Naive B cell (primary cell): ENCODE results near the gene CD46. TPM values are rescaled to one million over a fixed set of nuclear protein-coding genes. Genes with fewer than 3 reads are reported as not detected.
"Not testable (repeated sequence)": the region's sequence is repeated elsewhere in the genome, so short reads cannot be mapped to it uniquely, and the experiment has no call there.

Experiments used
- ATAC-seq, 2 donors: fragments of 150-1000 bp; cut with Tn5 transposase; 2 replicates each; pipeline ENCODE4 v1.10.0; 2021; ENCODE audit warnings: low read depth in 2 of 2, mild to moderate bottlenecking in 2 of 2, moderate library complexity in 2 of 2
- DNase-seq: peaks from one replicate; pipeline ENCODE4 v3.0.0; 2022
- H3K27ac Mint-ChIP-seq, 6 donors: one replicate each; pipeline ENCODE4 v1.8.0; 2020 to 2022; ENCODE audit warnings: mild to moderate bottlenecking in 6 of 6, mixed read lengths in 6 of 6, moderate library complexity in 5 of 6, inconsistent platforms in 2 of 6
- H3K27me3 Mint-ChIP-seq, 3 donors: one replicate each; pipeline ENCODE4 v1.8.0; 2021 to 2022; ENCODE audit warnings: mixed read lengths in 3 of 3, mild to moderate bottlenecking in 1 of 3
- H3K36me3 Mint-ChIP-seq, 2 donors: one replicate each; pipeline ENCODE4 v1.8.0; 2020 to 2022; ENCODE audit warnings: mixed read lengths in 2 of 2, inconsistent platforms in 1 of 2, mild to moderate bottlenecking in 1 of 2
- H3K4me1 Mint-ChIP-seq, 3 donors: one replicate each; pipeline ENCODE4 v1.8.0; 2020 to 2022; ENCODE audit warnings: mixed read lengths in 3 of 3, inconsistent platforms in 1 of 3, mild to moderate bottlenecking in 1 of 3, moderate library complexity in 1 of 3
- H3K4me3 Mint-ChIP-seq, 8 donors: one replicate each; pipeline ENCODE4 v1.8.0; 2020 to 2022; ENCODE audit warnings: mild to moderate bottlenecking in 8 of 8, mixed read lengths in 8 of 8, moderate library complexity in 8 of 8, inconsistent platforms in 2 of 8
- H3K9me3 Mint-ChIP-seq, 7 donors: one replicate each; pipeline ENCODE4 v1.8.0; 2020 to 2022; ENCODE audit warnings: mixed read lengths in 7 of 7, mild to moderate bottlenecking in 5 of 7, inconsistent platforms in 2 of 7, moderate library complexity in 1 of 7
- polyA plus RNA-seq, 6 donors: library from polyadenylated mRNA; unstranded; fragments of 300-500 nt; fragmentation: Illumina TruSeq; gene quantifications; one replicate each; pipeline ENCODE4 v1.2.3, GENCODE V29; 2021; ENCODE audit warnings: low read depth in 6 of 6

The CD46 gene
- polyA plus RNA-seq, 6 donors from 2014 or later = 75.9 to 140 (median 98.2) TPM

DNA sequence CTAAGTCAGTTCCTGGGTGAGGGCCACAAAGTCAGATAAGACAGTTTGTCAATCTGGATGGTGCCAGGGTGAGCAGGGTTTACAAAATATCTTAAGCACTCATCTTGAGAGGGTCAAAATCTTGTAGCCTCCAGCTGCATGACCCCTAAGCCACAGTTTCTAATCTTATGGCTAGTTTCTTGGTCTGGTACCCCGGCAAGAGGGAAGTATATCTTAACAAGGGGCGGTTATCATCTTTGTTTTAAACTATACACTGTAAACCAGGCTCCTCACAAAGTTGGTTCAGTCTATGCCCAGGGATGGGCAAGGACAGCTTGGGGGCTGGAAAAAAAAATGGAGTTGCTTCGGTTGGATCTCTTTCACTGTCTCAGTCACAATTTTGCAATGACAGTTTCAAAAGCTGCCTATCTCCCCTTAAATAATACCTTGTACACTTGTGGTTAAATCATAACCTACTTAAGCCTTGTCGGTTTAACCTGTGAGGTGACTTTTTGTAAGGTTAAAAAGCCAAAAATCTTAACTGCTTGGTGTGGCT lies 7.8 kb upstream of the CD46 start:
- H3K27ac Mint-ChIP-seq = peak overlapping the region in 1 of 6 donors; percentile 85
- no peaks in the 10 kb centered on the region for H3K36me3 Mint-ChIP-seq
- H3K27me3 Mint-ChIP-seq = no peaks in the 10 kb centered on the region
- ATAC-seq (no peak), DNase-seq (no peak)
- no peaks in the 10 kb centered on the region for H3K9me3 Mint-ChIP-seq
- H3K4me1 Mint-ChIP-seq = peaks cover 0 to 3% (median 0%) of the 10 kb centered on the region in 3 donors
- no peak overlapping the region for H3K4me3 Mint-ChIP-seq

DNA sequence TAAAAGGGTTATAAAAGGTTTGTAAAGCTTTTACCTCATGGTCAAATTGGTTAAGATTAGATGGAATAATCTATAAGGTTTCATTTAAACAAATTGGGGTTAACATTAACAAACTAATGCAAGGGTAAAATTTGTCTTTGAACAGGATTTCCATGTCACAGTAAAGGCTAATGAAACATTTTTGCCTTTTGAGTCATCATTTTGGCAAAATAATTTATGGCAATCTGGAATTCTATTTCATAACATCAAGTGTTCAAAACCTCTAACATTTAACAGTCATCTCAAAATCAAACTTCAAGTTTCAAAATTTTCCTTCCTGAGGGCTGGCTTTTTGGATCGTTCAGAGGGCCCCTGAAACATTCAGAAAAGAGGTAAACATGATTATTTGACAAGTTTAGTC lies 6.6 kb upstream of the CD46 start:
- no peaks in the 10 kb centered on the region for H3K9me3 Mint-ChIP-seq
- DNase-seq (no peak), ATAC-seq (no peak)
- no peak overlapping the region for H3K27ac Mint-ChIP-seq
- no peak overlapping the region for H3K4me3 Mint-ChIP-seq
- peaks cover 0 to 5% (median 0%) of the 10 kb centered on the region in 3 donors for H3K4me1 Mint-ChIP-seq
- no peaks in the 10 kb centered on the region for H3K36me3 Mint-ChIP-seq
- H3K27me3 Mint-ChIP-seq = no peaks in the 10 kb centered on the region

DNA sequence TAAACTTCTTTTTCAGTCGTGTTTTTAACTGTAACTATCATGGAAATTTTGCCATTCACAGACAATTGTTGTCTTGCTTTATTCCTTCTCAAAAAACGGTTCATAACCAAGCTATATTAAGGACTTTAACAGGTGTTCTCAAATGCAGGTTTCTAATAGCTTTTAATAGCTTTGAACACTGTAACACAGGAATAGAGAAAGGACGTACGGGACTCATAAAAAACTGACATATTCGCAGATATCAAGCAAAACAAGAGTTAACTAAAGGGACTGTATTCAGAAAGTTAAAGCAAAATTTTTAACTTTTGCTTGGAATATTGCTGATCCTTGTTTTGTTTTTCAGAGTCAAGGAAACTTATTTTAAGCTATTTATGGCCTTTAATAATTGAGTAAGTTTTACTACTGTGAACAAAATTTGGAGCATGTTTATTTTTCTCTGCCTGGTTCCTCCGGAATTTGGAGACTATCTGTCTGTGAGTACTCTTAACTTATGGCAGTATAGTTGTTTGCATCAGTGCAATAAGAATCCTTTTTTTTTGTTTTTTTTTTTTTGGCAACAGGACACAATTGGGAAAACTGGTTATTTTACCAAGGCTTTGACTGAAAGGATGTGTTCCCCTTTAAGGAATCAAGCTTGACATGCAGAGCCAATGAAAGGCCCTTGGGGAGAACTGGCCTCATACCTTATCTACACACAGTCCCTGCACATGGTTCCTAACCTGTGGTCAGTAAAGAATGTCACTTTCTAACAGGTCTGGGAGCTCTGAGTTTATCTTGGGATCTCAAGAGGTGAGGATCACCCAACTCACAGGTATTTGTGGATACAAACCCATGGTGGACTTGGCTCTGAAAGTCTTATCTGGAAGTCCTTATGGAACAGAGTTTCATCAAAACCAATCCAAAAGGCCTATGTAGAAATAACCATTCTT lies 5.8 kb upstream of the CD46 start:
- ATAC-seq (no peak), DNase-seq (no peak)
- H3K9me3 Mint-ChIP-seq = no peaks in the 10 kb centered on the region
- peaks cover 2 to 7% (median 4%) of the 10 kb centered on the region in 3 donors for H3K4me1 Mint-ChIP-seq
- H3K27ac Mint-ChIP-seq = no peak overlapping the region
- H3K27me3 Mint-ChIP-seq = no peaks in the 10 kb centered on the region
- no peak overlapping the region for H3K4me3 Mint-ChIP-seq
- no peaks in the 10 kb centered on the region for H3K36me3 Mint-ChIP-seq

DNA sequence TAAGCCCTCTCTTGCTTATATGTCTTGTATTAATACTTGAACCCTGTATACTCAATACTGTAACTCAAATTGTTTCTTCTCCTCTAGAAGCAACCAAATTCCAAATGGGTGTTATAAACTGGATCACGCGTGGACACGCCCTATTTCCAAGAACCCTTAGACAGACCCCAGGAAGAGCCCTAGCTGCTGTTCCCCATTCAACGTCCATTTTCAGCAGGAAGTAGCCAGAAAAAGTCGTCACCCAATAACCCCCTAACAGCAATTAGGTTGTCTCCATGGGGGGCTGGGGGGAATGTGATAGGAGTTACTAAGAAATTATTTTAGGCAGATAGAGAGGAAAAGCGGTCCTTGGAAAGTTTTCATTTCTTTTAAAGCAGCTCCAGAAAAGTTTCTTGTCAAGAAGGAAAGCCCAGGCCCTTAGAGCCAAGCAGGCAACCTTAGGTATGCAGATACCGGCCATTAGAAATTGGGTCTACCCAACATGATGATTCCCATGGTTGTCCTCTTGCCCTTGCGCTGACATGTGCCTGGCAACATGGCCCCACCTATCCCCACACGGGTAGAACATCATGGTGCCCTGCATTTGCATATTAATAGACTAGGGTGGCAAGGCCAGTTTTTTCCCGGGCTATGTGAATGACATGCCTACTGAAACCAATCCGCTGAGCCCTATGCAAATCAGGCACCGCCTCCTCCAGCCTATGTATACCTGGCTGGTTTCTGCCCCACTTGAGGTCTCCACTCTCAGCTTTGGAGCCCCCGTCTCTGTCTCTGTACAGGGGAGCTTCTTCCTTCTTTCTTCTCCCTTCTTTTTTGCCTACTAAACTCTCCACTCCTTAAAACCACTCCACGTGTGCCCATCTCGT lies 4.0 kb upstream of the CD46 start:
- peaks cover 19 to 20% (median 20%) of the 10 kb centered on the region in 3 donors for H3K4me1 Mint-ChIP-seq
- H3K36me3 Mint-ChIP-seq = peaks cover 0 to 6% of the 10 kb centered on the region in 2 donors
- no peaks in the 10 kb centered on the region for H3K27me3 Mint-ChIP-seq
- H3K9me3 Mint-ChIP-seq = no peaks in the 10 kb centered on the region
- DNase-seq (no peak), ATAC-seq (no peak)
- H3K27ac Mint-ChIP-seq = no peak overlapping the region
- H3K4me3 Mint-ChIP-seq = no peak overlapping the region

DNA sequence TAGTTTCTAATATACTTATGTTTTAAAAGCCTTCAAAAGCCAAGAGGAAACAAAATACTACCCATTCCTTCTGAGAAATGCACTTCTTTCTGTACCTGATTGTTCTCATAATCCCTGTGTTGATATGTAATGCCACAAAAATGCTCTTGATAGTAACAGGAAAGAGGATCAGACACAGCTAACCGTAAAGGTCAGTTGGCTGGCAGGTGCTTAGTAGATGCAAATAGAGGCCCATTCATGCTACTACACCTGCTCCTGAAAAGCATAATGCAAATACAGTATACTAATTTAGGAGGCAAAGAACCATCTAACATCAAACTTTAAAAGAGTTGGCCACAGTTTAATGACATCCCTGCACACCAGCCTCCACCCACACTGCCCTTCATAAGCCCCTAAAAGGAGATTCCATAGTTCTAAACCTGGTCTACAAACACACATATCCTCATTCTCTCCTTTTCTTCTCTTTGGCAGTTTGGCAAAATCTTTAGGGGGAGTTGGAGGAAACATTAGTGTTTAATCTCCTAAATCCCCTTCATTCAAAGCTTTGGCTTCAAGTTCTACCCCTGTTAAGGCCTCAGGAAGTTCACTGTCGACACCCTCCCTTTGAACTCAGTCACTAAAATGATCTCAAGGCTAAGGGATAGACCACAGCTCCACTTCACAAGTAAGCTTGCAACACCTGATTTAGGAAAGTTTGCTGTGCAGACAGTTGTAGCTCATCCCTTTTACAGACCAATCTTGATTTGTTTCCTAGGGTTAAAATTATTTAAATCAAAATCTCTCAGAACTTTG lies 2.9 kb upstream of the CD46 start:
- ATAC-seq = no peak
- peaks cover 25 to 31% (median 30%) of the 10 kb centered on the region in 3 donors for H3K4me1 Mint-ChIP-seq
- peak overlapping the region in 1 of 8 donors; percentile 54 for H3K4me3 Mint-ChIP-seq
- peaks cover 0 to 6% of the 10 kb centered on the region in 2 donors for H3K36me3 Mint-ChIP-seq
- DNase-seq = no peak
- H3K27ac Mint-ChIP-seq = no peak overlapping the region
- no peaks in the 10 kb centered on the region for H3K9me3 Mint-ChIP-seq
- H3K27me3 Mint-ChIP-seq = no peaks in the 10 kb centered on the region

DNA sequence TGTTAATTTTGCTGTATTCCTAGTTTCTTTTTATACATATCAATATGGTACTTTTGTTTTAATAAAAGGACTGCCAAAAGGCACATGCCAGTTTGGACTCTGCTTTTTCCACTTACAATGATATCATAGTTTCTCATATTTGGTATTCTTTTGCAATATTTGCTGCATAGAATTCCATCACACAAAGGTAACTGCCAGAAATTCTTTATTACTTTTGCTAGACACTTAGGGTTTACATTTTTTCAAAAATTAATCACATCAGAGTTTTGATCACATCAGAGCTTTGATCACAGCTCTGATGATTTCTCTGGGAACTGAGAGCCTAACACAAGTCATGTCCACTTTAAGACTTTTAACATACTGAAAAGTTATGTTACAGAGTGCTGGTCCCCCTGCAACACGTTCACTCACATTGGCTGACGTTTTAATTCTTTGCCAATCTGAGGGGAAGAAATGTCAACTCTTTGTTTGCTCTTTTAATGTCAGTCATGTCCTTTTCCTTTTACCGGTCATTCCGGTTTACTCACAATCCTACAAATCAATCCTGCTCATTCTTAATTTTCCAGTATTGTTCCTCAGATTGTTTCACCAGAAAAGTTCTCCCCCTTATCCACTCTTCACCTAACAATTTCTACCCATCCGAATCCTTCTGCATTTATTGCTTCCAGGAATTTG lies 1.1 kb upstream of the CD46 start:
- DNase-seq (no peak), ATAC-seq (no peak)
- Mint-ChIP-seq H3K36me3 (peaks cover 0 to 6% of the 10 kb centered on the region in 2 donors), H3K27me3 (no peaks in the 10 kb centered on the region), H3K27ac (peak overlapping the region; percentile 93 to 99 (median 98)), H3K9me3 (no peaks in the 10 kb centered on the region), H3K4me3 (peak overlapping the region; percentile 98 to 100 (median 99)), H3K4me1 (peaks cover 38 to 48% (median 46%) of the 10 kb centered on the region in 3 donors)

DNA sequence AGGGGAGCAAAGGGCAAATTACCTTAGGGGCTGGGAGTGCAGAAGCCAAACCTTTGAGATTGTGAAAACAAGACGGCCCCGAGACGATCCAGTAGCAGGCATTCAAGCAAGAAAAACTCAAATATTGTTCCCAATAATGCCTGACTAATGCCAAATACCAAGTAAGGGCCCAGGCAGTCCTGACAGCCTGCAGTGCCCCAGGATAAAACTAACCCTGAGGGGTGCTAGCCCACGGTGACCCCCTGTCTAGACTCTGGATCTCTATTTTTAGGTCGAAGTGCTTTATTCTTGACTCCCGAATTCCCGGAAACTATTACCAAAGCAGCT lies 428 bp upstream of the CD46 start:
- H3K27me3 Mint-ChIP-seq, ATAC-seq, H3K9me3 Mint-ChIP-seq, H3K36me3 Mint-ChIP-seq, DNase-seq: not testable (repeated sequence)
- Mint-ChIP-seq H3K4me1 (peaks cover 42 to 52% (median 50%) of the 10 kb centered on the region in 3 donors), H3K27ac (peak overlapping the region; percentile 93 to 99 (median 98)), H3K4me3 (peak overlapping the region; percentile 98 to 100 (median 99))

DNA sequence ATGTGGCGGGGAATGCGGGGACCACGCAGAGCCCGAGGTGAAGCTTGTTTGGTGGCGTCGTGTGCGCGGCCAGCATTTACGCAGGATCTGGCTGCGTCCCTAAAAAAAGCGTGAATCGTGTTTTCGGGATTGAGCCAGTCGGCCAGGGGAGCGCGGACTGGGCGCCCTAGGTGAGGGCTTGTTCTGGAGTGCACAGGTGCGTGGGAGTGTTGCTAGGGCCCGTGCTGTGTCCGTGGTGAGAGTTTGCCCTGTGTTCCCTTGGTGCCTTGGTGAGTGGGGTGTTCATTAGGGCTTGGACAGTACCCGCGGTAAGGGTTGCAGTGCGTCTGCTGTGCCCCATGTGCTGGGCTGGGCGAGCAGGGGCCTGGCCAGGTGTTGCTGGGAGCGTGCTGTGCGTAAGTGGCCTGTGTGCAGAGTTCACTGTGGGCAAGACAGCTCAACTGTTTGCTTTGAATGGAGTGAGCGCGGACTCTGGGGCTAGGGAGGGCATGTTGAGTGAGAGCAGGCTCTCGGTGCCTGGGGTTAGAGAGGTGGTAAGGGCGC lies 673 bp downstream of the CD46 start:
- H3K9me3 Mint-ChIP-seq = no peaks in the 10 kb centered on the region
- ATAC-seq = peak; percentile 18 to 21
- peaks cover 0 to 6% of the 10 kb centered on the region in 2 donors for H3K36me3 Mint-ChIP-seq
- peak overlapping the region; percentile 91 to 99 (median 97) for H3K27ac Mint-ChIP-seq
- H3K4me3 Mint-ChIP-seq = peak overlapping the region; percentile 98 to 100 (median 99)
- DNase-seq = peak; percentile 22
- H3K4me1 Mint-ChIP-seq = peaks cover 42 to 52% (median 50%) of the 10 kb centered on the region in 3 donors
- no peaks in the 10 kb centered on the region for H3K27me3 Mint-ChIP-seq

DNA sequence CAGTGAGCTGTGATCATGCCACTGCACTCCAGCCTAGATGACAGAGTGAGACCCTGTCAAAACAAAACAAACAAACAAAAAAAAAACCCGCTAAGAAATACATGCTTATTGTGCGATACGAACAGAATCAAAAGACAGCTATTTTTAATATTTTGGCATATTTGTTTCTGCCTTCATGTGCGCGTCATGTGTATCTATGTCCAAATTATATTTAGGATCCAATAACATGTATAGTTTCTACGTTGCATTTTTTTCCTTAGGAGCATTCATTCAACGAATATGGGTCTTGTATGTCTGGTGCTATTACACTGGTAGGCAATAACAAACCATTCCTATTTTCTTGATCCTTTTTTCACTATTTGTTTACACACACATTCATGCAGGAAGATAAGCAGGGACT lies 1.8 kb downstream of the CD46 start:
- Mint-ChIP-seq H3K9me3 (no peaks in the 10 kb centered on the region), H3K27ac (peak overlapping the region in 1 of 6 donors; percentile 67), H3K4me3 (peak overlapping the region; percentile 15 to 100 (median 64)), H3K4me1 (peaks cover 42 to 52% (median 50%) of the 10 kb centered on the region in 3 donors), H3K36me3 (peaks cover 4 to 12% of the 10 kb centered on the region in 2 donors), H3K27me3 (no peaks in the 10 kb centered on the region)
- no peak for DNase-seq
- no peak for ATAC-seq

DNA sequence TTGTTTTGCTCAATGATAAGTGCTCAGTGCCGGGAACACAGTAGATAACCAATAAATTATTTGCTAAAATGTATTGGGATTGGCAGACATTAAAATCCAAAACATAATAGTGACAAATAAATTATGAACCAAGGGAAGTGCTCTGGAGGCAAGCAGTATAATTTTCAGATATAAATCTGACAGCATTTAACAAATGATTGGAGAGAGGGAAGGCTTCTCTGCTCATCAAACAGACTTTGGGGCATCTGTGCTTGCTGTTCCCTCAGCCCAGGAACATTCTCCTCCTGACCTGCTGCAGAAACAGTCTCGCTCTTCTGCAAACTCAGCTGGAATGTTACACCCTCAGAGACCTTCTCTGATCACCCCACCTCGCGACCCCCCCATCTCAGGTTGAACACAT lies 2.2 kb downstream of the CD46 start:
- Mint-ChIP-seq H3K36me3 (peaks cover 5 to 16% of the 10 kb centered on the region in 2 donors), H3K4me3 (peak overlapping the region in 6 of 8 donors; percentile 32 to 78 (median 48)), H3K27me3 (no peaks in the 10 kb centered on the region), H3K9me3 (no peaks in the 10 kb centered on the region), H3K4me1 (peaks cover 39 to 52% (median 50%) of the 10 kb centered on the region in 3 donors), H3K27ac (no peak overlapping the region)
- DNase-seq (no peak), ATAC-seq (no peak)

DNA sequence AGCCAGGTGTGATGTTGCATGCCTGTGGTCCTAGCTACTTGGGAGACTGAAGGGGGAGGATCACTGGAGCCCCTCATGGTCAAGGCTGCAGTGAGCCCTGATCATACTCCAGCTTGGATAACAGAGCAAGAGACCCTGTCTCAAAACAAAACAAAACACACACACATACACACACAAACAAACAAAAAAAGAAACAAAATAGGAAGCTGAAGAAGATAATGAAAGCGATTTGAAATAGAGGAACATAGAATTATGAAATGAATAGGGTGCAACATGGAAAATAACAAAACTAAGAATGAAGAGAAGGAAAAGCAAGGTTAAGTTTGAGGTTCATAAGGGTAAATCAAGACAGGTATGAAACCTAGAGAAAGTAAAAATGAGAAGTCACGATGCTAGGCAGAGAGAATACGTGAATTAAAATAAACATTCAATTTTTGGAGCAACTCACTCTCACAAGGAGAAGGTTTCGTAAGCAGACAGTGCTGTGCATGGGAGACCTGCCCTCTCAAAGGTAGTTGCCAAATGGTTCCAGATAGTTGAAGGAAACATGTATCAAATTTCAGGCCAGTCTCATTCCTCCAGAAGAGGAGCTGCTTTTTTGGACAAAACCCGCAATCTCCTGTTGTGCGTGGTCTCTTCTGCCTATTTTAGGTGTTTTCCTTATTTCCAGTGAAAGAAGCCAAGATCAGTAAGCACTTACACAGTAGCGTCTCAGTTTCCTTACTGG lies 3.3 kb downstream of the CD46 start:
- H3K27me3 Mint-ChIP-seq = no peaks in the 10 kb centered on the region
- peak overlapping the region in 4 of 6 donors; percentile 1 to 69 (median 45) for H3K27ac Mint-ChIP-seq
- ATAC-seq (no peak), DNase-seq (no peak)
- peaks cover 37 to 52% (median 50%) of the 10 kb centered on the region in 3 donors for H3K4me1 Mint-ChIP-seq
- H3K9me3 Mint-ChIP-seq = no peaks in the 10 kb centered on the region
- peak overlapping the region in 2 of 8 donors; percentile 73 to 78 for H3K4me3 Mint-ChIP-seq
- peaks cover 5 to 17% of the 10 kb centered on the region in 2 donors for H3K36me3 Mint-ChIP-seq
